Hematopoietic multipotent progenitor cell (in vitro differentiated cells): ENCODE measurements around the gene OFD1. TPM values are rescaled to one million over a fixed set of nuclear protein-coding genes. Genes with fewer than 3 reads are reported as not detected.

Experiments
- DNase-seq, 3 donors: peaks; one replicate each; pipeline ENCODE4 v3.0.0-alpha.2; 2011 to 2015; ENCODE audit warnings: low read depth in 2 of 3, low spot score in 2 of 3
- total RNA-seq: library from RNA; depleted of rRNA; stranded (reverse); fragments of >200 nt; gene quantifications from one replicate; pipeline ENCODE4 v1.2.3, GENCODE V29; 2012

Gene OFD1
- total RNA-seq, 1 donor = 13.7 TPM

- peak in 1 of 3 donors; percentile 56 for DNase-seq
These were observed 15.7 kb downstream of the OFD1 start for GRCh38 chrX:13750204-13750603.

DNA sequence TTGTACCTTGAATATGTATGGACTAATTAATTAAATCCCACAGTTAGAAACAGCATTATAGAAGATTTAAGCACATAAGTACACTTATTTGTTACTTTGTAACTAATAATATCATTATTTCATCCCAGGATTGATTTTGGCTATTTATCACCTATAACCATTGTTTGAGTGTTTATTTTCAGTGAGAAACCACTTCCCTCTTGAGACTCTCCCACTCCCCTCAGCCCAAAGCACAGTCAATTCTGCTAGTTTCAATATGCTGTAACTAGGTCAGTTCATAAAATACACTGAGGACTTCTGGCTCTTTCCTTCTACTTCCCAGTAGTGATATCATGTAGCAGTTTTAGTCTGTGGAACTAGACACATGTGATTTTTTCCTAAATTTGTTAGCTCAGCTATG, 16.3 kb downstream of the OFD1 start:
- DNase-seq = no peak

GRCh38 chrX:13752141-13752540, 17.6 kb downstream of the OFD1 start:
- DNase-seq = no peak

DNA sequence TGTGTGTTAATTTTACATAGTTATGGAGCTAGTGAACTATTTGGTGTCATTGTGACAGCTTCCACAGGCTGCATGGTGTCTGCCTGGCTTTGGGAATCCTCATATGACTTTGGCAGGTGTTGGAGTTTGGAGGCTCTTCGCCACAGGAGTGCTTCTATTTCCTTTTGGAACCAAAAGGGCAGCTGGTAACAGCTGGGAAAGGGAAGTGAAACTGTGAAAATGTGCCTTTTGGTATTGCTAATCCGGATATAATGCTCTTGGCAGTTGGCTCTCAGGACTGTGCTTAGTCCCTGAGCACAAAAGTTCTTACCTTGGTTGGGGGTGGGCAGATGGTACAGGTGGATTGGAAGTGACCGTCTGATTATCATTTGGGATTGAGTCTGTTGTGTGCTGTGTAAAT, 18.1 kb downstream of the OFD1 start:
- DNase-seq = no peak

DNA sequence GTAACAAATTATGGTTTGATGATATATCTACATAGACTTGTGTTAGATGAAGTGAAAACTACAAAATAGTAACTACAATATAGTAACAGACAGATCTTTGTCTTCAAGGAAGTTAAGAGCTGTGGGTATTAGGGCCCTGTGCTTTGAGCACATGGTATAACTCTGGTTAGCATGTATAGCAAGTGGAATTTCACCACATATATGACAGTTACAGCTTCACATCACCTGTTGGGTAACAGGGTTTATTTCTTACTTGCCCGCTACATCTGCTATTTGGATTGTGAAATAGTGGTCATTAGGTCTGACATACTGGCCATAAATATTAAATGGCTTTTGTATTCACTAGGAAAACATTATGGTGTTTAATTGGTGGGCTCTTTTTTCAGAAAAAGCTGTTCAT, 20.2 kb downstream of the OFD1 start:
- no peak for DNase-seq

DNA sequence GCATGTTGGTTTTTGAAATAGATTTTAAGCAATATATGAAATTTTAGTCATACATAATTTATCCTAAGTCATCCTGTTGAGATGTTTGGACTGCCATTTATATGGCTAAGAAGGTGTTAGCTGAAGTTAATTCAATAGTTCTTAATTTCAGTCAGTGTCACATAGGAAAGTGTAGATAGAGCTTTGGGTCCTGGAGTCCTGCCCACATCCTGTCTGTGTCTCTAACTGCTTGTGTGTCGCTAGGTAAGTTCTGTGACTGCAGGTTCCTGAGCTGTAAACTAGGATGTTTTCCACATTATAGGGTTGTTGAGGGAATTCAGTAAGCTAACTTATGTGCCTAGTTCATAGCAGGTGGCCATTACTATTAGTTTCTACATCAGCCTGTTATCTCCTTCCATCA, 20.7 kb downstream of the OFD1 start:
- DNase-seq = no peak

GRCh38 chrX:13756381-13756780, 21.8 kb downstream of the OFD1 start:
- DNase-seq = no peak

- DNase-seq = no peak
These were observed 24.7 kb downstream of the OFD1 start for GRCh38 chrX:13759152-13759718.

- no peak for DNase-seq
These were observed 25.9 kb downstream of the OFD1 start for GRCh38 chrX:13760426-13760825.

DNA sequence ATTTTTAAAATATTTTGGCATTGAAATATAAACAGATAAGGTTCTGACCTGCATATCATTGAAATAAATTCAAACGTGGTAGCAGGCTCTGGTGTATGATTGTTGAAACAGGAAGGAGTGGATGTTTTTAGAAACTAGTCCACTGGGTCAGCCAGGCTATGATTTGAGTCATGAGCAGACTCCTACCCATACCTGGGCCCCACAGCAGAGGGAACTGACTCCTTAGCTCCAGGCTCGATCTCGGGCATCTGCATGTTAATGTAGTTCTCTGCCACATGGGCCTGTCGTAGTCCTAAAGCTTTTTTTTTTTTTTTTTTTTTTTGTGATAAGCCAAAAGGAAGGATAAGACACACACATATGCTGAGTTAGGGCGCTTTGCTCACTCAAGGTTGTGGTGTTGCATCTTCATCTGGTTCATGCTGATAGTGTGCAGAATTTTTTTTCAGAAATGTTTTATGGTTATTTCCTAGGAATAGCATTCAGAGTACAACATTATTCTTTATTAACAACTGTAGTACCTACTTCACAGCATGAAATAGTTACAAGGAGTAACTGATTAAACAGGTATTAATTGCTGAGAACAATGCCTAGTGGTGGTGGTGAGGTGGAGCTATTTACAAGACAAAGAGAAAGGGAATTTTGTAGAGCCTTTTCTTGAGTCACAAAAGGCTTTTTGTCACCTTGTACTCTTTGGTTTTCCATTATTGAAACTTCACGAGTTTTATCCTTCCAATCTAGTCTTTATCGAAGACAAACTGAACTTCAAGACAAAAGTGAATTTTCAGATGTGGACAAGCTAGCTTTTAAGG, 27.3 kb downstream of the OFD1 start:
- DNase-seq = no peak

DNA sequence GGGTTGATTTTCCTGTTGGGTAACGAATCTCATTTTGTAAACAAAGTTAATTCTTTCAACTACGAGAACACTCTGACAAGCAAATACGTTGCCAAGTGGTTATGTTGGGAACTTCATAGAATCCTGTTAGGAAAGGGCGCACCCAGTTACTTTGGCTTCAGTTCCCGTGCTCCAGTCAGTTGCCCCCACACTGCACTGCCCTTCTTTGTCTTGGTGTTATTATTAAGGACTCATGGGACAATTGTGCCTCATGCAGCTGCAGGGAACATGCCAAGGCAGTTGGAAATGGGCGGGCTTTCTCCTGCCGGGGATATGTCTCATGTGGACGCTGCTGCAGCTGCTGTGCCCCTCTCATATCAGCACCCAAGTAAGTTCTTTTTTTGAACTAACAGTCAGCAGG, 28.9 kb downstream of the OFD1 start:
- DNase-seq = no peak

DNA sequence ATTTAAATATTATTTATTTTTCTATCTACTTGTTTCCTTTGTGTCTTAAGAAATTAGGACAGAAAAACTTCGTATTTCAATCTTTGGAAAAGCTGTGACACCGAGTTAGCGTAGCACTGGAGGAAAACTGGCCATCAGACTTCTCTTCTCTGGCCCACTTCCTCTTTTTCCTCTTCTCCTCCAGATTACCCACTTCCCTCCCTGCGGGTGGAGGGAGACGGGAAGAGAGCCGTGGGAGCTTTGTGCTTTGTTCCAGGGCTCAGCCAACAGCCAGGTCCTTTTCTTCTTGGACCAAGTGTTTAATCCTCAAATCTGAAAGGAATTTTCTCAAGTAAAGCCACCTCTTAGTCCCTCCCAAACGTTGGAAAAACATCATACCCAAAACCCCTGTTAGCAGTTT, 29.7 kb downstream of the OFD1 start:
- no peak for DNase-seq

DNA sequence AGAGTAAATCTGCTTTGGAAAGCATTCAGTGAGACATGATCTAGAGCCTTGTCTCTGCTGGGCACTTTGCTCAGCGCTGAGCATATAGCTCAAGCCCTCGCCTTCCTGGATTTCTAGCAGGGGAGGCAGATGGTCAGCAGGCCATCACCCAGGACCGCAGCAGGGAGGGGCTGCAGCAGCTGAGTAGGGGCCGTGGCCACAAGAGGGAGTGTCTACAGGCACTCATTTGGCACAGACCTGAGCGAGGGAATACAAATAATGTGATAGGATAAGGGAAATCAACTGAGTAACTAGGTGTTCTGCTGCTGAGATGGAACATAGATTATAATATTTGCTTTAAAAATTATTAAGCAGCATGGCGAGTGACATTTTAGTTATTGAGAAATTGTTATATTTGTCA, 30.2 kb downstream of the OFD1 start:
- DNase-seq = no peak

- DNase-seq = no peak
These were observed 34.4 kb downstream of the OFD1 start for GRCh38 chrX:13768939-13769338.

- DNase-seq = no peak
These were observed 35.5 kb downstream of the OFD1 start for GRCh38 chrX:13770013-13770535.

DNA sequence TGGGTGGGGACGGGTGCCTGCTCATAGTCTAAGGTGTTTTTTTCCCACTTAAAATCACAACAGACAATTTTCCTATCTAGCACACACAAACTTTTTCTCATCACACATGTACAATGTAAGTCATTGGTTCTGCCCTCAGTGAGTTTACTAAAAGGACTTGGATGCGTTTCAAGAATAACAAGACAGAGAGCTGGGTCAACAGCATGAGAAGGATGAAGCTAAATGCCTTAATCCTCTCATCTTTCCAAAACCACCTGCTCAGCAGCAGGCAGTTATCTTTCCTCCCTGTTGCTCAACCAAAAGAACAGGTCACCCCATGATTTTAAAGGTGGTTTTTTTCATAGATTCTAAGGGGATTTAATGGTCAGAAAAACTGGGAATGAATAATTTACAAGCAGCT, 40.1 kb downstream of the OFD1 start:
- DNase-seq = no peak

GRCh38 chrX:13775837-13776236, 41.3 kb downstream of the OFD1 start:
- no peak for DNase-seq

DNA sequence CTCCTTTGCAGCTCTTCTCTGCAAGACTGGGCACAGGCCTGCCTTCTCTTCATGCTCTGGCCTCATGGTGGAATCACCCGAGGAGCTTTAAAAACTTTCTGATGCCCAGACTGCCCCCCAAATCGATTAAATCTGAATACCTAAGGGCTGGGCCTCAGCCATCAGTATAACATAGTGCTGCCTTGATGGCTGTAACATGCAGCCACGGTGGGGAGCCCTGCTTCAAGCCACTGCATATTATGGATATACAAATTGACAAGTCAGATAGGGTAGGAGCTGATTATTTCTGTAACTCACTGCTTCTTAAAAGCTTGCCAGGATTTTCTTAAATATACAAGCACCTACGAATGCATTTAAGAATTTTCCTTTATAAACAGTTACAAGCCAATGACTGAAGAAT, 41.8 kb downstream of the OFD1 start:
- no peak for DNase-seq

- peak in 1 of 3 donors; percentile 15 for DNase-seq
These were observed 44.4 kb downstream of the OFD1 start for GRCh38 chrX:13778916-13779315.

- no peak for DNase-seq
These were observed 46.4 kb downstream of the OFD1 start for GRCh38 chrX:13780868-13781427.

DNA sequence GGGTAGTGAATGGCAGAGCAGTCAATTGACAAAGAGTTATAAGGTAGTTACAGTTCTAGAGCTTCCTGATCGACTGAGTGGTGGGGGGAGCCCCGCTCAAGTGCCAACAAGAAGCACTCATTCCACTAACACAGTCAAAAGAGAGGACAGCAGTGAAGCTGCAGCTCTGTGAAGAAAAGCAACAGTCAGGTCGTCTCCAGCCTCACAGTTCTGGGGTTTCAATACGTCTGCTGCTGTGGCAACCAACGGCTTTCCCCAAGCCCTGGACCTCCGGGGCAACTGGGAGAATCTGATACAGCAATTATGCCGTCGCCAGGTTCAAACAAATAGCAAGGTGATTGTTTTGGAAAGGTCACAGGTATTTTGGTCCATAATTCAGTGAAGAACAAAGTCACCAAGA, 51.5 kb downstream of the OFD1 start:
- no peak for DNase-seq
